AG09309 (cell line): ENCODE results near the gene ACSL1.

Source experiments
- DNase-seq: peaks from one replicate; pipeline ENCODE4 v3.0.0-alpha.2; 2010; ENCODE audit warnings: low read depth
- H3K4me3 ChIP-seq: 2 replicates; pipeline ENCODE4 v1.5.1; 2011; ENCODE audit warnings: mild to moderate bottlenecking, low read depth, low read length, moderate library complexity; ENCODE audit not compliant: control insufficient read depth
- TF ChIP-seq, protein P1 (sequence below): IDR thresholded peaks from 2 replicates; pipeline ENCODE4 v1.5.1; 2011; ENCODE audit warnings: mild to moderate bottlenecking, low read depth, low read length, inconsistent platforms; ENCODE audit not compliant: insufficient read depth, control insufficient read depth; ENCODE audit errors: missing control alignments

Gene ACSL1

DNA sequence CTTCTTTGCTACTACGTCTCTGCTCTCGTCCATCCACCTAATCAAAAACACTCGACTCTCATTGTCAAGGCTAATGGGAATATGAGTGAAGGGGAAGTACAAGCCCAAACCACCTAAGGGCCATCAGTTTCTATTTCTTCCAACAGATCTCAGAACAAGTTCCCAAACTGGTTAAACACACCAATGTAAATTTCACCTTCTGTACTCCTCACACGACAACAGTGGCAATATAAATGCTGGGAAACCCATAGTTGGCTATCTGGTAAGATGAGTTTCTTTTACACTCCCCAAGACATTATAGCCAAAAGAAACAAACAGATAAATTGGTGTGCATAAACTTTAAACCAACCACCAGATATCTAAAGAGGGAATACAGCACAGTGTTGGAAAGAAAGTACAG is 21.9 kb downstream of the ACSL1 start:
- no peak overlapping the region for H3K4me3 ChIP-seq
- no peak for DNase-seq
- TF ChIP-seq, protein P1, sequence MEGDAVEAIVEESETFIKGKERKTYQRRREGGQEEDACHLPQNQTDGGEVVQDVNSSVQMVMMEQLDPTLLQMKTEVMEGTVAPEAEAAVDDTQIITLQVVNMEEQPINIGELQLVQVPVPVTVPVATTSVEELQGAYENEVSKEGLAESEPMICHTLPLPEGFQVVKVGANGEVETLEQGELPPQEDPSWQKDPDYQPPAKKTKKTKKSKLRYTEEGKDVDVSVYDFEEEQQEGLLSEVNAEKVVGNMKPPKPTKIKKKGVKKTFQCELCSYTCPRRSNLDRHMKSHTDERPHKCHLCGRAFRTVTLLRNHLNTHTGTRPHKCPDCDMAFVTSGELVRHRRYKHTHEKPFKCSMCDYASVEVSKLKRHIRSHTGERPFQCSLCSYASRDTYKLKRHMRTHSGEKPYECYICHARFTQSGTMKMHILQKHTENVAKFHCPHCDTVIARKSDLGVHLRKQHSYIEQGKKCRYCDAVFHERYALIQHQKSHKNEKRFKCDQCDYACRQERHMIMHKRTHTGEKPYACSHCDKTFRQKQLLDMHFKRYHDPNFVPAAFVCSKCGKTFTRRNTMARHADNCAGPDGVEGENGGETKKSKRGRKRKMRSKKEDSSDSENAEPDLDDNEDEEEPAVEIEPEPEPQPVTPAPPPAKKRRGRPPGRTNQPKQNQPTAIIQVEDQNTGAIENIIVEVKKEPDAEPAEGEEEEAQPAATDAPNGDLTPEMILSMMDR: no peak

DNA sequence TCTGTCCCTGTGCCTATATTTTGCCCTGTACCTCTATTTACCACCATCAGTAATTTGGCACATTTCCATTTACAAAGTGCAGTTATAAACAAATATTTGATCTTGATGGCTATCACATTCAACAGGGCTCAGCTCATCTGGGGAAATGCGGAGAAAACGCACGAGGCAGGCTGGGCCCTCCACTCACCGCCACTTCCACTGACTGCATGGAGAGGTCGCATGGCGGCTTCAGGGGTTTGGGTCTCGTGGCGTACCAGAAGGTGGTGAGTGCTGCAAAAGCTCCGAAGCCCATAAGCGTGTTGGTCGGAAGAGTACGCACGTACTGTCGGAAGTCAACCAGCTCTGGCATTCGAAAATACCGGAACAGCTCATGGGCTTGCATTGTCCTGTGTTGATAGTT is 22.6 kb downstream of the ACSL1 start:
- DNase-seq: no peak
- no peak overlapping the region for H3K4me3 ChIP-seq
- TF ChIP-seq, protein P1: no peak

- TF ChIP-seq, protein P1: no peak
- H3K4me3 ChIP-seq: no peak overlapping the region
- no peak for DNase-seq
Measured at GRCh38 chr4:184802697-184803015, 23.1 kb downstream of the ACSL1 start.

DNA sequence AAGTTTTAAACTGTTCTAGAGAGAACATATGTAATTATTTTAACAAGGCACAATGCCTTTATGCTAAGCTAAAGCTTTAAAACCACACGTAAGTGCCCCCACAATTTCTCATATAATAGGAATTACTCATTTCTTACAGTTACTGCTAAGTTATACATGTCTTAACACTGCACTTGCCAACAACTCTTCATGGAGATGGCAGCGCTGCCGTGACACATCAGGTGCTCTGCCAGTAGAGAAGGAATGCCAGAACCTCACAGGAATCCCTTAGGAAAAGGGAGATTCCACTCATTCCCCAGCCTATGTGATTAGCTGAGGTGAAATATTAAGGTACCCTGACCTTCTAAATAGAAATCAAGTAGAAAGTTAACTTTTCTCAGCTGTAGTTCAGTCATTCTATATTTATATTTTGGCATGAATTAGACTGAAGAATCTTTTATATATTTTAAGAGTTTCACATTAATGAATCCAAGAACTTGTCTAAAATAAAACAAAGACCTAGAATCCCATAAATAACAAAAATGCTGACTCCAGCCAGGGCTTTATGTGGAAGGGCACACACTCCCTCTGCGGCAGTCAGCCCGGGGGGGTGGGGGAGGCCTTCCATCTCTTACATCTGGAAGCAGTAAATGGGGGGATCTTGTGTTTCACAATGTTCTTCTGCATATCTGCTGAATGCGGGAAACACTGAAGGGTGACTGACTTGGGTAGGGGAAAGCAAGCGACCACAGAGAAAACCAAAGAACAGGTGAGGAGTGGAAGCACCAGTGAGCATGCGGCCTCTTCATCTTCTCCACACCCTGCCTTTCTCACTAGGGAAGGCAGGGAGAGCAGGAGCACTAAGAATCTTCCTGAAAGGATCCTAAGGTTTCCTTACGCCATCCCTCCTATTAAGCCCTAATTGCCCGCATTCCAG is 23.7 kb downstream of the ACSL1 start:
- no peak for DNase-seq
- no peak overlapping the region; the same call in 1 of the 2 replicates for H3K4me3 ChIP-seq
- TF ChIP-seq, protein P1: no peak

DNA sequence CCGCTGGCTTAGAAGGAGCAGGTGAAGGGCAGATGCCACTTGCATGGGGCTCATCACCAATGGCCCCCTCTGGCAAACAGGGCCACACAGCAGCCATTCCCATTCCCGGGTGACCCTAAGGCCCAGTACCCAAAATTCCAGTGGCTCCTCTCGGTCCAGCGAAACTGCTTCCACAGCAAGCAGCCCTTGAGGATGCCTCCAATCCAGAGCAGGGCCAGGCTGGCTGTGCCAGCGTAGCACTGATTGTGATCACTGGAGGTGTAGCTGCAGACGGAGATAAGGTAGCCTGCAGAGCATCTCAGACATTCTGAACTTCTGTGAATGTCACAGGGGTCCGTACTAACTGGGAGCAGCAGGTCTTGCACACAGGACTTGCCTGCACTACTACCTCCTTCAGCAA is 27.3 kb downstream of the ACSL1 start:
- no peak overlapping the region for H3K4me3 ChIP-seq
- no peak for DNase-seq
- TF ChIP-seq, protein P1: no peak

DNA sequence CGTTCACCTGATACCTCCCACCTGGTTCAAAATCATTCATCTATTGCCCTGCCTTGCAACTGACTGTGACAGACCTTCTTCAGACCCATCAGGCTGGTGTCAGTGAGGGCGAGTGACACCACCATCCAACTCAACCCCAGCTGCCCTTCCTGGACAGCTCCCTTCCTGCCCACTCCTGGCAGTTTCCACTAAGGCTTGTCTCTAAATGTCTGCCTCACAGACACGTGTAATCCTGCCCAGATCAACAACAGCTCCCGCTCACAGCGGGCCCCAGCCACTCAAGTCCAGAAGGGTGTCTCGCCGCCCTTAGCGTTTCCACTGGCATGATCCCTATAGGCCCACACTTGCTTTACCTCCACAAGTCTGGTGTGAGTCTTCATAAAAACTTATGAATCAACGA is 28.9 kb downstream of the ACSL1 start:
- TF ChIP-seq, protein P1: no peak
- no peak for DNase-seq

More for the DNA sequence above, 28.9 kb downstream of the ACSL1 start:
- H3K4me3 ChIP-seq: no peak overlapping the region
